ENCODE results near the gene NOTUM. TPM values are rescaled to one million over a fixed set of nuclear protein-coding genes. Genes with fewer than 3 reads are reported as not detected.
A peak's percentile ranks its signal among the peaks of the same experiment; 100 is the strongest.

NOTUM gene
- total and polyA plus RNA-seq, 10 of the 15 experiments (the other 5 are each of a cell fraction or from before 2014, with no cell fraction given): 0.04 to 0.13 TPM; not detected in 8

DNA sequence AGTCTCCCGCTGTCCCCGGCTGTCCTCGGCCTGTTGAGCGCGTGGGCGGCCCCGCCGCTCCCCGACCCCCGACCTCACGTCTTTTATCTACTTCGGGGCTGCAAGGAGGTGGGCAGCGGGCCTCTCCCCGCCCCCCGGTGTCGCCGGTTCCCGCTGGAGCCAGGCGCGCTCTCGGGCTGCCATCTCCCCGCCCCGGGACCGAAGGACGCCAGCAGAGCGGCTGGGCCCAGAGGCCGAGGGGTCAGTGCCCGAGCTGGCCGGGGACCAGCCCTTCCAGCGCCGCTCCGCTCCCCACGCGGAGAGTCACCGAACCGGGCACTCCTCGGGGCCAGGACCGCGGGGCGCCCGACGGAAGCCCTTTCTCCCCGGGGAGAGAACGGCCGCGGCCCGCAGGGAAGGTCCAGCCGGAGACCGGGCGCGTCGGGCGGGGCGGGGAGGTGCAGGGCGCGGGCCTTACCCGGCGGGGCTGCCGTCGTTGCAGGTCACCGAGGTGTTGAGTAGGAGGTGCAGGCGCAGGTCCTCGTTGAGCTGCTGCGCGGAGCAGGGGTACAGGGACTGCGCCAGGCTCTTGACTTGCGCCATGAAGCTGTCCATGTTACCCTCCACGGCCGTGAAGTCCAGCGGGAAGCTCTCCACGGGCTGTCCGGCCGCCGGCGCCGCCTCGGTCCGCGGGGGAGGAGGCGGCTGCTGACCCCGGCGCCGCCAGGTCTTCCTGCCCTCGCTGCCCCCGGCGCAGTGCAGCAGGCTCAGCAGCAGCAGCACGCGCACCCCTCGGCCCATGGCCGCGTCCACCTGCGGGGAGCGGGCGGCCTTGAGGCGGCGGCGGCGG is 643 bp downstream of the NOTUM start:
- peak; percentile 70 for TF ChIP-seq SUZ12 (IDR thresholded peaks at IDR 0.05; ENCODE audit: unreplicated experiment)
- no peak for TF ChIP-seq SPI1 (IDR thresholded peaks at IDR 0.05; ENCODE audit: borderline replicate concordance, insufficient read depth, low read depth, low read length)
- TF ChIP-seq, protein P1, sequence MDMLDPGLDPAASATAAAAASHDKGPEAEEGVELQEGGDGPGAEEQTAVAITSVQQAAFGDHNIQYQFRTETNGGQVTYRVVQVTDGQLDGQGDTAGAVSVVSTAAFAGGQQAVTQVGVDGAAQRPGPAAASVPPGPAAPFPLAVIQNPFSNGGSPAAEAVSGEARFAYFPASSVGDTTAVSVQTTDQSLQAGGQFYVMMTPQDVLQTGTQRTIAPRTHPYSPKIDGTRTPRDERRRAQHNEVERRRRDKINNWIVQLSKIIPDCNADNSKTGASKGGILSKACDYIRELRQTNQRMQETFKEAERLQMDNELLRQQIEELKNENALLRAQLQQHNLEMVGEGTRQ (IDR thresholded peaks at IDR 0.05; ENCODE audit: borderline replicate concordance, low read depth, low read length): no peak
- TF ChIP-seq IKZF1 (conservative IDR thresholded peaks at IDR 0.05): peak; percentile 12; the same call in 1 of the 2 replicates
- TF ChIP-seq NFIC (IDR thresholded peaks at IDR 0.05; ENCODE audit: low read depth, low read length): no peak
- in situ Hi-C loops (cut with MboI): no loop called here
- Histone ChIP-seq H3K9me3 (replicated peaks; ENCODE audit: control insufficient read depth, insufficient read depth, low read length) (no peaks in the 10 kb centered on the region), H3K4me3 (no peak overlapping the region), H3K79me2 (ENCODE audit: control insufficient read depth, insufficient read depth, low read length) (no peaks in the 10 kb centered on the region), H3K36me3 (ENCODE audit: control insufficient read depth in 2 of 2, insufficient read depth in 2 of 2, low read length in 1 of 2) (no peaks in the 10 kb centered on the region), H3K4me1 (ENCODE audit: control insufficient read depth, insufficient read depth, low read length) (no peaks in the 10 kb centered on the region), H3K27me3 (replicated peaks in 1 of 2; ENCODE audit: control insufficient read depth in 2 of 2, insufficient read depth in 2 of 2, low read length in 1 of 2) (peaks cover 8 to 20% of the 10 kb centered on the region in 2 experiments), H3K9ac (ENCODE audit: control insufficient read depth, insufficient read depth, low read length) (no peak overlapping the region), H3K27ac (ENCODE audit: control insufficient read depth, insufficient read depth) (no peak overlapping the region), H4K20me1 (ENCODE audit: control insufficient read depth, insufficient read depth) (no peaks in the 10 kb centered on the region), H2AFZ (ENCODE audit: control insufficient read depth, low read depth, low read length) (peak overlapping the region; percentile 39), H3K4me2 (ENCODE audit: control insufficient read depth, insufficient read depth) (peak overlapping the region; percentile 74; the same call in 1 of the 2 replicates)
- WGBS (ENCODE audit: insufficient coverage, insufficient replicate concordance, low lambda C conversion rate, missing lambda C conversion rate): 27% methylated on average over 64 of the region's 98 CpGs
- no TSS peak for BruUV-seq (replicated peaks)
- DNase-seq (ENCODE audit: low read depth, low spot score) (no peak), ATAC-seq (peak; percentile 6; the same call in 2 of the 3 replicates), FAIRE-seq (no peak)
- CTCF ChIA-PET: interaction anchor here (0.7 to 2.3 kb wide), 18 partner anchors 7 to 195 kb away, joined by 3 to 89 read pairs (median 4); partner anchors contain the start of genes CENPX, DCXR, LRRC45 and MAFG
- RAD21 ChIA-PET (ENCODE audit: unreplicated experiment): interaction anchor here (1.0 to 3.0 kb wide), 13 partner anchors 8 to 203 kb away, joined by 3 to 68 read pairs (median 4); partner anchors contain the start of genes CENPX, DCXR, LRRC45 and RAC3
- POLR2A ChIA-PET: interaction anchor here (1.0 to 1.6 kb wide), 2 partner anchors 61 to 70 kb away, joined by 3 to 8 read pairs; no protein-coding TSS in a partner anchor
- intact Hi-C loops (cut with micrococcal nuclease; ENCODE audit: unreplicated experiment): no loop called here
- SMC1A ChIA-PET (ENCODE audit: uncharacterized antibody, unreplicated experiment): interaction anchor here (0.6 to 1.3 kb wide), 6 partner anchors 14 to 233 kb away, joined by 4 to 8 read pairs (median 4); partner anchors contain the start of genes CENPX and LRRC45
